GM19372 (cell line): ENCODE data around the gene KIAA1755.
A peak's percentile ranks its signal among the peaks of the same experiment; 100 is the strongest.

Experiments used
- ATAC-seq: cut with Tn5 transposase; IDR thresholded peaks from one replicate; pipeline ENCODE4 v1.9.1; 2021; ENCODE audit warnings: mild to moderate bottlenecking, low read depth, moderate library complexity; ENCODE audit not compliant: unreplicated experiment

KIAA1755 gene

GRCh38 chr20:38170219-38170825 is 90.2 kb downstream of the KIAA1755 start:
- ATAC-seq = no peak

DNA sequence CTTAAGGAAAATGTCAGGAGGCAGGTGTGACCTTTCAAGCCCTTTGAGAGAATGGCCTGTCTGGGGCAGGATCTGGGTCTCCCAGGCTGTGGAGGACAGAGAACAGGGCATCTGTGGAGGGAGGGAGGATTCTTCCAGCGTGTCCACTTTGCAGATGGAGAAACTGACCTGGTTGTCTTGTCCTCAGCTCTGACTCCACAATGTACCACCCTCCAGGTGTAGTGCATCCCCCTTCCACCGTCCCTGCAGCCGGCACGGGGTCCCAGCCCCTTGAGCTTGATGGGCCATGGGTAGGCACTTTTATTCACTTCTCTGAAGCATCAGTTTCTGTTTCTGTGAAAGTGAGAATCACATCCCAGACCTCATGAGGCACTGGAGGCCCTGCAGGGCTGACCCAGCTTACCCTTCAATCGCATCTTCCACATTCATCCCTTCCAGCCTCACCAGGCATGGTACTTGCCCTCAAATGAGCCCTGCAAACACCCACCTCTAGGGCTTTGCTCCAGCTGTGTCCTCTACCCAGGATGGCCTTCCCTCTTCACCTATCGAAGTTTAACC is 90.8 kb downstream of the KIAA1755 start:
- ATAC-seq = no peak

DNA sequence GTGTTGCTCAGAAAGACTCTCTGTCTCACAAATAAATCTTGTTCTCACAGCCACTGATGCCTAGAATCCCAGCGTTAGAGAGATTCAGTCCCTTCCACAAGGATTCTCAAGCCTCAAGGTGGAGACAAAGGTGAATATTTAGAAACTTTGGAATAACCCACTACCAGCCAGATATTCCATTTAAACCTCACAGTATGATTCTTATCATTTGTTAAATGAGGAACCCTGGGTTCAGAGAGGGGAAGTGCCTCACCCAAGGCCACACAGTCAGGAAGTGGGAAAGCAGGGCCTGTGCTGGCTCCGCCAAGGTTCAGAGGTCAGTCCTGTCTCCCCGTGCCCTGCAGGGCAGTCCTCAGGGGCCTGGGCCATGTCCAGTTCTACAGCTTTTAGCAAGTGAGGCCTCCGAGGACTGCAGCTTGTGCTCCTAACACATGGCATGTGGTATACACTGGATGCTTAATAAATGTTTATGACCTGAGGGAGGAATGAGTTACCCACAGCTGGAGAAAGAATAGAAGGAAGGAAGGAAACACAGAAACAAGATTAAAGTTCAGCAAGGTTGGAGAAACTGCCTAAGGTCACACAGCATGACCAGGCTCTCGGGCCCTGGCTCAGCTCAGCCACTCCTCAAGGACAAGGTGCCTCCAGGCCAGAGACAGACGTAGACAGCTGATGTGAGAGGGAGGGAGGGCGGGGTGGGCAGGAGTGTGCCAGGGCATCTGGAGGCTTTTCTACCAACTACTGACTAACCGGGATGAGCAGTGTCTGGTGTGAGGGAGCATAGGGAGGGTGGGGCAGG is 91.5 kb downstream of the KIAA1755 start:
- no peak for ATAC-seq

GRCh38 chr20:38167851-38168760 is 92.4 kb downstream of the KIAA1755 start:
- no peak for ATAC-seq

GRCh38 chr20:38167328-38167850 is 93.1 kb downstream of the KIAA1755 start:
- ATAC-seq = no peak

- ATAC-seq = no peak
Observed at GRCh38 chr20:38166703-38167233, 93.8 kb downstream of the KIAA1755 start.

GRCh38 chr20:38165966-38166702 is 94.4 kb downstream of the KIAA1755 start:
- ATAC-seq = no peak

DNA sequence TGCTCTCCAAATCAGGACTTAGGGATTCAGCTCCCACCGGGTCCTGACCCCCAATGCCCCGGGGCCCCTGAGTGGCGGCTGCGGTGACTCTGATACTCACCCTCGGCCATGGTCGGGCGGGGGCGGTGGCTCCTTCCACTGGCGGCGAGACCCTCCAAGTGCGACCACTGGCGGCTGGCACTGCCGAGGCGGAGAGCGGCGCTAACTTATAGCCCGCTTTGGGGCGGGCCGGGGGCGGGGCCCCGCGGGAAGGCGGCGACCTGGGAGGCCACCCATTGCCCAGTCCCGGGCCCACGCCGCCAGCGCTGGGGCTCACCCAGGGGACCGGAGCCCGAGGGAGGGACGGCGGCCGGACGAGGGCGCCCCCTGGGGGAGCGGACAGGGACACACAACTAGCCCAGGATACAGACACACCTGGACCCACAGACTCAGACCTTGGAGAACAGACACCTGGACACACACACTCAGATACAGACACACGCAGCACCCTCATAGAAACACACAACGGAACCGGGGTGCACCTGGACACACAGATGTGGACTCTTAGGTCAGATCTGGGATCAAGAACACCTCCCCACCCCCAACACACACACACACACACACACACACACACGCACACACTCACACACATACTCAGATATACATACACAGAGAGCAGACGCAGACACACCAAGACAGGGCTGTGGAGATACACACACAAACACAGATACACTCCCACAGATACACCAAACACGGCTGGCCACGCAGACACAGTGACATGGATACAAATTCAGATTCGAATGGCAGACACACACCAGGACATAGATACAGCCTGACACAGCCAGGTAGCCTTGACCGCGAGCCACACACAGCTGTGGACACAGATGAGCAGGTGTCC is 95.2 kb downstream of the KIAA1755 start, which contains the start of gene TGM2:
TGM2 (minus strand) TSS at position 182 of the 877 bp plus-strand sequence; CDS start at position 110, 72 bp downstream.
- ATAC-seq = peak; percentile 68

DNA sequence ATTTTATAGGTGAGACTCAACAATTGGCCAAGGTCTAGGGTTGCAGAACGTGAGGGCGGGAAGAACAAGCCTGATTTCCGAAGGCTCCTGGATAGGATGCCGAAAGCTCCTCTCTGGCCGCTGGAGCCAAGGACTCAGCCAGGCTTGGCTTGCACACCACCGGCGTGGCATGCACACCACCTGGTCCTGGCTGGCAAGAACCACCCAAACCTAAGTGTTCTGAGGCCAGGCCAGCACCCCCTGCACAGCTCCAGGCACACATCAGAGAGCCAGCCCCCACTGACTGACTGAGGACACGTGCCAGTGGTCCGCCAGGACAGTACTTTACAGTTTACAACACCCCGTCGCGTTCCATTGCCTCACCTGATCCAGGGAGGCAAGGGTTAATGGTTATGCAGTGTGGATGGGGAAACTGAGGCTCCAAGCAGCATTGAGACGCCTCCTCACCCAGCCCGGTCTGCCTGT is 95.9 kb downstream of the KIAA1755 start:
- no peak for ATAC-seq

DNA sequence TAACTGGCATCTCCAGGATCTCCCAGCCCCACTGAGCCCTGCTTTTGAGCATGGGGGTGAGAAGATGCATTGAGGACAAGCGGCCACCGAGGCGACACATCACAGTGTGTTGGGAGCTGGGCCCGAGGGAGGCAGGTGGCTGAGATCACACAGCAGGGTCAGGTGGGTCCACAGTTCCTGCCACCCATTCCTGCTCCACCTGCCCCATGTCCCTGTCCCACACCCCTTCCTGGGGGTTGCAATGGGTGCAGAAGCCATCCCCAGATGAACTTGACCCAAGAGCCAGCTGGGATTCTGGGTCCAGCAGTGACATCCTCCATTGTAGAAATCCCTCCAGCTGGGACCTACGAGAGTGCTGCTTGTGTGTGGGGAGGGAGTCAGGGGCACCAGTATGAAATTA is 96.5 kb downstream of the KIAA1755 start:
- ATAC-seq = no peak

DNA sequence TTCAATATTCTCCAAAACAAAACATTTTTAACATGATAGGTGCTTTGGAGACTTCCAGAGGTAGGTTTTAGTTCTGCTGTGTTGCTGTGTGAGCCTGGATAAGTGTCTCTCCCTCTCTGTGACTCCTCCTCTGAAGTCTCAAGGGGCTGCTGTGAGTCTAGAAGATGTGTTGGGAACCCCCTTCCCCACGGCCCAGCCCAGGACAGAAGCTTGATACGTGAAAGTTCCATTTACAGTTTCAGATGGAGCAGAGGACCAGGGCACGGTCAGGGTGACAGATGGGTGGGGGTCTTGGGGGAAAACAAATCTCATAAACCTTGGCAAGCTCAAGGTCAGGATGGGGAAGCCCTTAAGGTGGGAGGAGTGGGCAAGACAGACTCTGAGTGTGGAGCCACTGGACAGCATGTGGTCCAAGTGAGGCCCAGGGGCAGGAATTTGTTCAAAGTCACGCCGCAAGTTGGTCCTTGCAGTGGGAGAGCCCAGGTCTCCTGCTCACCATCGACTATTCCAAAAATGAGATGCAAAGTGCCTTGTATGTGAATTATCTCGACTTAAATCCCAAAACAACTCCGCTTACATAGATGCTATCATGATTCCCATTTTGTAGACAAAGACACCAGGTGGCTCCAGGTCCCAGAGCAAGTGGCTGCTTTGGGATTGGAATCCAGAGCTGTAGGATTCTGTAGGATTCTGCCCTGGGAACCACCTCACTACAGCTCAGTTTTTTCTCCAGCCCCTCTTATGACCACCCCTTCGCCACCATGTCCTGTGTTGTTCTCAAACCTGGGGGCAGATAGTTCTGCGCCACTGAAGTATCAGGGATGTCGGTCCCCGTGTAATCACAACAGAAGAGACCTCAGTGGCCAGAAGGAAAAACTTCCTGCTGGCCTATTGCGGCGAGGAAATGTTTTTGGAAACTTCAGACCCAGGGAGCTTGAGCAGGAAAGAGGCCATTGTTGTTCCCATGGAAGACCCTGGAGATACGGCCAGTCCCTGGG is 97.4 kb downstream of the KIAA1755 start:
- no peak for ATAC-seq

GRCh38 chr20:38162149-38162548 is 98.4 kb downstream of the KIAA1755 start:
- ATAC-seq = no peak

DNA sequence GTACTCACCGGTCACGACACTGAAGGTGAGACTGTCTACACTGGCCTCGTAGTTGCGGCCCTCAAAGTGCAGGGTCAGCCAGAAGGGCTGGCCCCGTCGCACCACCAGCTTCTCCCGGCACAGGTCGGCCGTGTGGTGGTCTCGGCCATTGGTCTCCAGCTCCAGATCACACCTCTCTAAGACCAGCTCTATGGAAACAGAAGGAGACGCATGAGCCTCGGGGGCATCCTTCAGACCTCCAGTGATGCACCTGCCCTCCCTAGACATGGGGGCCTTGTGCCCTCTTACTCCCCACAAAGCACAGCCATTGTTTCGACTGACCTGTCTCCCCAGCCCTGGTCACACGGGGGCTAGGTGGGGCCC is 99.1 kb downstream of the KIAA1755 start:
- ATAC-seq = no peak
